SHP77 (cell line): ENCODE data around the gene XYLT2.
"Not testable (repeated sequence)": the region's sequence is repeated elsewhere in the genome, so short reads cannot be mapped to it uniquely, and the experiment has no call there.

ENCODE experiments used
- DNase-seq, 2 experiments: peaks; one replicate each; lab custom pipeline; 2025; lab: John Stamatoyannopoulos, UW

Gene XYLT2

DNA sequence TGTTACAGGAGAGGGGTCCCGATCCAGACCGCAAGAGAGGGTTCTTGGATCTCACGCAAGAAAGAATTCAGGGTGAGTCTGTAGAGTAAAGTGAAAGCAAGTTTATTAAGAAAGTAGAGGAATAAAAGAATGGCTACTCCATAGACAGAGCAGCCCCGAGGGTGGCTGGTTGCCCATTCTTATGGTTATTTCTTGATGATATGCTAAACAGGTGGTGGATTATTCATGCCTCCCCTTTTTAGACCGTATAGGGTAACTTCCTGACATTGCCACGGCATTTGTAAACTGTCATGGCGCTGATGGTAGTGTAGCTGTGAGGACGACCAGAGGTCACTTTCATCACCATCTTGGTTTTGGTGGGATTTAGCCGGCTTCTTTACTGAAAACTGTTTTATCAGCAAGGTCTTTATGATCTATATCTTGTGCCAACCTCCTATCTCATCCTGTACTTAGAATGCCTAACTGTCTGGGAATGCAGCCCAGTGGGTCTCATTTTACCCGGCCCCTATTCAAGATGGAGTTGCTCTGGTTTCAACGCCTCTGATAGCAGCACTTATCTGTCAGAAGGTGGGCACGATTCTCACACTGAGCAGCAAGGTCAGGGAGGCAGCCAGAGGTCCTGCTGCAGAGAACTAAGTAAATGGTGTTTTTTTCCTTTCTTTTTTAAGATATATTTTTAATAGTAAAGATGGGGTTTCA is 26.5 kb upstream of the XYLT2 start:
- no peak for DNase-seq

DNA sequence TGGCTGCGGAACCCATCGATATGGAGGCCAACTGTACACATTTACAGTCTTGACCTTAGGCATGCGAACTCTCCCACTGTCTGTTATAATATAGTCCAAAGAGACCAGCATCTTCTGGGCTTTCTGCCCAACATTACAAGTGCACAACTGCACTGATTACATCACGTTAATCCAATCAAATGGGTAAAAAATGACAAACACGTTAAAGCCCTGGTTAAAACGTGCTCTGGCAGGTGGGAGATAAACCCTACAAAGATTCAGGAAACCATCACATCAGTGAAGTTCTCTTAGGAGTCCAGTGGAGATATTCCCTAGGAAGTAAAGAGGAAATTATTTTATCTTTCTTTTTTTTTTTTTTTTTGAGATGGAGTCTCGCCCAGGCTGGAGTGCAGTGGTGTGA is 23.7 kb upstream of the XYLT2 start:
- no peak for DNase-seq

DNA sequence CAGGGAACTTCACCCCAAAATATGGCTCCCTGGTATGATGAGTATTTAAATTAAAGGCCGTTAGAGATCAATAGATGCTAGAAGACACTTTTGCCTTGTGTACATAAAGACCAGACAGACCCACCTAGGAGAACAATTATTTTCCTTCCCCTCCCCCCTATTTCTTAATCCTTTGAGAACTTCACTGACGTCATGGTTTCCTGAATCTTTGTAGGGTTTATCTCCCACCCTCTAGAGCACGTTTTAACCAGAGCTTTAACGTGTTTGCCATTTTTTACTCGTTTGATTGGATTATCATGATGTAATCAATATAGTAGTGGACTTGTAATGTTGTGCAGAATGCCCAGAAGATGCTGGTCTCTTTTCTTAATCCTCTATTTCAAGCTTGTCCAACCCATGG is 22.9 kb upstream of the XYLT2 start:
- DNase-seq, result no peak

DNA sequence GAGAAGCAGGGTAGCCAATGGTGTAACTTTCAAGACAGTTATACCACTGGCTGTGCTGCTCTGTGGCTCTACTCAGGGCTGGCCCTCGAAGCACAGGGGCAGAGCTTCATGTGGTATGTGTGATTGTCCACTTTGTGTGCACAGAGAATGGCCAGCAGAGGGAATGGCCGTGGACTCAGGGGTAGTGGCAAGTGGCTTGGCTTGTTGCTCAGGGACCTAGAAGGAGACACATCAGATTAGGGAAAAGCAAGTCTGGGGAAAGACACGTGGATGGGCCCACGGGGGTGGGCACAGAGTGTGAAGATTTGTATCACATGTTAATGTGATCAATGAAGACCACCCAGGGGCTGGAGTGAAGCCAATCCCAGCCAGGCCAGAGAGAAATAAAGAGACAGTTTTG is 20.0 kb upstream of the XYLT2 start:
- no peak for DNase-seq

DNA sequence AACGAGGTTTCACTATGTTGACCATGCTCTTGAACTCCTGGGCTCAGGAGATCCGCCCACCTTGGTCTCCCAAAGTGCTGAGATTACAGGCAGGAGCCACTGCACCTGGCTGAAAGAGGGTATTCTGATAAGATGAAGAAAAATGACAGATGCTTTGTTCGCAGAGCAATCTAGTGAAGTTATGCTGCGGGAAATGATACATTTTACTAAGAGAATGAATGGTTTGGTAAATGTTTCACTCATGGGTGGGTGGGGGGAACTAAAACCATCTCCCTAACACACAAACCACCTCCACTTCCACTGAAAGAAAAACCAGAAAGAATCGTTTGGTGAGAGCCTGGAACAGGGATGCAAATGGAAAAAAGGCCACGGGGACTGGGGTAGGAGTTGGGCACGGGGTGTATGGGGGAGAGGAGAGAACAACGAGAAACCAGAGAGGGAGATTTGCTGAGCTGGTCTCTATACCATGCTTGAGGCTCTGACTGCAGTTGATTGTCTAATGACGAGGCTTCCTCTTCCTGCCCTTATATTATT is 19.0 kb upstream of the XYLT2 start:
- no peak for DNase-seq

DNA sequence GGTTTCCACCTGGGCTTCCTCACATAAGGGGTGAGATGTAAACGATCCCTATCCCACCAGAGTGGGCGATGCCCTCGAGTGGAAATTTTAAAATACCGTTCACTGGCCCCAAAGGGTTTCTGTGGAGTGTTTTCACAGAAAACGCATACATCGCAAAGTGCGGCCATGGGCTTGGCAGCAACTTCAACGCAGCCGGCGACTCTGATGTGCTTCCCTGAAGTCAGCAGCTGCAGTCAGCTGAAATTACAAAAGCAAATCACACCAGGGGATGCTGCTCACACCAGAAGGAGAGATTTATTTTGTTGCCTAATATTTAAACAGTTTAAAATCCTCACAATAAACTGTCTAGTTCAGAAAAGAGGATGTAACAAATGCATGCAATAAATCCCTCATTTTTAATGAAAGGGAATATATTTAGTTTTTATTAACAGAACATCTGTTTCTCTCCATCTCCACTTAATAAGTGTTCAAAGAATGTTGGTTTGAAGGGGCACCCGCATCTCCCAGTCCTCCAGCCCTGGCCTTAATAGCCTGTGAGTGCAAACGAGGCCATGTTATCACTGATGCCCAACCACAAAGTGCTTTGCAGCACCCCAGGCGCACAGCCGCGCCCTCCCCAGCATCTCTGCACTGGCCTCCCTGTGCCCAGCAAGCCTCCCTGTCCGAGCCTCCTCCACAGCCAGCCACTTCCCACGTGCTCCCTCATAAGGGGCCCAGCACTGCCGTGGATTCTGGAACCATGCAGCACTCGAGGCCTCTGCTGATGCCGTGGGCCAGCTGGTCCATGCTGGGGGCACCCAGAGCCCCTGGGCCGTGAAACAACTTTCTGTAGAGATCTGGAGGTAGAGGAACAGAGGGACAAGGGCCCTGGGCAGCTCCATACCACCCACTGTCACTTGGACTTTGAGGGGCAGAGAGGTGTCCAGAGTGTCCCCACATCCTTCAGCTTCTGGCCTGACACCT is 17.3 kb upstream of the XYLT2 start:
- no peak for DNase-seq

DNA sequence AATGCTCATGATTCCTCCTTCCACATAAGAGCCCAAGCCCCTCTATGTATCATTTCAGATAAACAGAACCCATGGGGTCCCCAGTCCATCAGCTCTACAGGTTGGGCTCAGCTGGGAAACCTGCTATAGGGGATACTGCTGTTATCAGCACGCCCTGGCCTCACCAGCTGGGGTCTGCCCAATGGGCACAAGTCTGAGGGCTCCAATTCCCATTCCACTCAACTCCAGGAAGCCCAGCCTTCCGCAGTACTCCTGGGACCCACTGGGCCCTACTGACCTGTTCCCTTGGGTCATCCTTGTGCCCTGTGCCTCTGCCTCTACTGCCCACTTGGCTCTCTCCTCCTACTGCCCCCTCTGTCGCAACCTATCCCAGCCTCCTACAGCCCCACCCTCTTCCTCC is 16.2 kb upstream of the XYLT2 start:
- DNase-seq, result no peak

DNA sequence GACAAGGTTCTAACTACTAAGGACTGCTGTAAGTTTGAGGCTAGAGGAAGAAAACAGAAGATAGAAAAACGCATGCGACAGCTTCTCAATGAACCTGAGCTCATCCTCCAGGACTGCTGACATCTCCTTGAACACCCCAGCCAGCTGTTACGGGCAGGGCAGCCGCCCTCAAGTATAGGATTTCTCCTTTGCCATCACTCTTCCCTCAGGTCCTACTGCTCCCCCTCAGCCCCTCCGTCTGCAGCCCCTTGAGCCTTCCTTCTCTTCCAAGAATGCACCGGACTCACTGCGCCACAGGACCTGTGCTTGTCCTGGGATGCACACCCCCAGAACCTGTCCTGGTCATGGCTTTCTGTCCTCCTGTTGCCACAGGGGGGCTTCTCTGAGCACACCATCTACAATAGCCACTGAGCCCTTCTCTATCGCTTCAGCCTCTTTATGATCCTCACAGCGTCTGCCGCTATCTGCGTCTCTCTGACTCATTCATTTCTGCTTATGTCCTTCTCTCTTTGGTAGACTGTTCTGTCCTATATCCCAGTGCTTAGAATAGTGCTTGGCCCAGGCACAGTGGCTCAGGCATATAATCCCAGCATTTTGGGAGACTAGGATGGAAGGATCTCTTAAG is 15.7 kb upstream of the XYLT2 start:
- DNase-seq, result no peak

DNA sequence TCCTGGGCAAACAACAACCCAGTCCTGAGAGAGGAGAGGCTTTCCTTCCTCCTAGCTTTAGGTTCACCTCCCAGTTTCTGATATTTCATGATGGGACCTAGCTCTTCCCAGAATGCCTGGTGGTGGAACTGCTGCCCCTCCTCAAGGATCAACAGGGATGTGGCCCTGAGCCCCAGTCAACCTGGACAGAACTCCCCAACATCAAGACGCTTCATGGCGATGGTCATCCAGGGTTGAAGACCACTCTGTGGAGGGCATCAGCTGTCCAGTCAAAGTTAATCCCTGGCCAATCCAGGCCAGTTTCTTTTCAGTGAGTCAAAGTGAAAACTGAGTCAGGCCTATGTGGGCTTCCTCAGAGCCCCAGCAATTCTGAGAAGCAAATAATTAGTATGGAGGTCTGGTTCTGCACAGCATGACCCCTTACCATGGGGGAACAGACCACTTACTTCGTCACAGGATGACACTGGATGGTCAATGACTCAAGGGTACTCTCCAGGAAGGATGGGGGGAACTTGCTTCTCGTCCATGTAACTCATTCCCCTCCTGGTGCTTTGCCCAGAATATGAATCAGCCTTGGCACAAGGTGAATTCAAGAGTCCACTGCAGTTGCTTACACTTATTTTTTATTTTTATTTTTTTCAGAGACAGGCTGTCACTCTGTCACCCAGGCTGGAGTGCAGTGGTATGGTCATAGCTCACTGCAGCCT is 14.7 kb upstream of the XYLT2 start:
- DNase-seq, result no peak

DNA sequence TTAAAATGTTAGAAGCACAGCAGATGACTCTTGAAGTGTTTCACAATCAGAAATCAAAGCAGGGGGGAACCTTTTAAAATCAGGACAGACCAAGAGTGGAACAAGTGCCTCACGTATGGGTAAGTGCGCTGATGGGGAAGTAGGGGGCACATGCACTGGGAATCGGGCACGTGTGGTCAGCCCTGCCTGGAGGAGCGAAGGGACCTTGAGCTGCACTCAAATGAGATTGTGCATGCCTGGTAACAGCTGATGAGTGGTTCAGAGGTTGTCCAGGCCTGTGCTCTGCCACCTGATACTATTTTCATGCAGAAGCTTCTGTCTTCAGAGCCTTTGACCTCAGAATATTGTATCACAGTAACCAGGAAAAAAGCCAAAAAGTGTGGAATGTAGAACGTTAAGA is 13.7 kb upstream of the XYLT2 start:
- no peak for DNase-seq

DNA sequence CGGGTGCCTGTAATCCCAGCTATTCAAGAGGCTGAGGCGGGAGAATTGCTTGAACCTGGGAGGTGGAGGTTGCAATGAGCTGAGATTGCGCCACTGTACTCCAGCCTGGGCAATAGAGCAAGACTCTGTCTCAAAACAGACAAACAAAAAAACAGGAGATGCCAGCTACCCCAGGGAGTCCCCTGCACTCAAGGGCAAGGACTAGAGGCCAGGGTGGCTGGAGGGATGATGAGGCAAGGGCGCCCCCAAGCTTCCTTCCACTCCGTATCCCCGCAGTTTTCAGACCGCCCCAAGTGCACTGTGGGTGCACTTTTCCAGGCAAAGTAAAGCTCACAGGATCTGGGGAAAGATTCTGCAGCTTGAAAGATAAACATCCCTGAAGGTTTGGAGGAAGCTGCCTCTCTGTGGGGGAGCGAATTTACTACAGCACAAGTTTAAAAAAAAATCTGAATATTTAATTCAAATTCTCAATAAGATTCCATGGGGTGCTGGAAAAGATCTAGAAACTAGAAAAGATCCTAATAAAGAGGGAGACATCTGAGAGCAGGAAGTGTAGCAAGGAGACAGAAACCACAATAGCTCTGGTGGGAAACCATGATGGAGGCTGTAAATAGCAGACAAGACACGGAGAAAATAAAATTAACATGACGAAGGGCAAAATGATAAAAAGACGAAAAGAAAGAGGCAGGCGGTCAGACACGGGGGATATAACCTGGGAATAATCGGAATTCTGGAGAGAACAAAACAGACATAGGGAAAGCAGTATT is 12.5 kb upstream of the XYLT2 start:
- not testable (repeated sequence) for DNase-seq

DNA sequence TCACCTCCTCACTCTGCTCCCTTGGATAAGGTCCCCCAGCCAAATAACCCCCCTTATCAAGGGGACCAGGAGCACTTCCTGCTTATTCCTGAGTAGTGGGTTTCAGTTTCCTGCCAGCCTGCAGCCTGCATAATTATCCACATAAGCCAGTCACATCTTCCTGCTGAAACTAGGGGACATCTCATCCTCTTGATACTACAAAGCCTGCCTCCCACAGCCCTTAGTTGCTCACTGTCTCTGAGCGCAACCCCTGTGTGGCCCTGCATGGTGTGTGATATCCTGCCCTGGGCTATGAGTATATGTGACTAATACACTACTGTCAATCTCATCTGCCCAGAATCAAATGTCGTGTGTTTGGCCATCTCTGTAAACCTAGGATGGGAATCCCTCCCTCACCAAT is 8.0 kb upstream of the XYLT2 start:
- DNase-seq, result no peak

DNA sequence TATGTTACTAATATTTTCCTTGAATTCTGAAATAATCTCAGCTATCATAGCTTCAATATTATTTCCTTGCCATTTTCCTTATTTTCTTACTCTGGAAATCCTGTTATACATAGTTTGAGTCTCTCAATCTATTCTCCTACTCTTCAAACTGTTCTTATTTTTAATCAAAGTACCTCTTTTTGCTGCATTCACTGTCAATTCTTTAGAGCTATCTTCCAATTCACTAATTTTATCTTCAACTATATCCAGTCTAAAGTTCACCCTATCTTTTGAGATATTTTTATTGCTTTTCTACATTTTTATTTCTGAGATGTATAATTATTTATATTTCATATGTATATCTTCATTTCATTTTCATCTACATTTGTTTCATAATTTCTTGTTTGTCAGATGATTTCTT is 7.3 kb upstream of the XYLT2 start:
- DNase-seq, result no peak

DNA sequence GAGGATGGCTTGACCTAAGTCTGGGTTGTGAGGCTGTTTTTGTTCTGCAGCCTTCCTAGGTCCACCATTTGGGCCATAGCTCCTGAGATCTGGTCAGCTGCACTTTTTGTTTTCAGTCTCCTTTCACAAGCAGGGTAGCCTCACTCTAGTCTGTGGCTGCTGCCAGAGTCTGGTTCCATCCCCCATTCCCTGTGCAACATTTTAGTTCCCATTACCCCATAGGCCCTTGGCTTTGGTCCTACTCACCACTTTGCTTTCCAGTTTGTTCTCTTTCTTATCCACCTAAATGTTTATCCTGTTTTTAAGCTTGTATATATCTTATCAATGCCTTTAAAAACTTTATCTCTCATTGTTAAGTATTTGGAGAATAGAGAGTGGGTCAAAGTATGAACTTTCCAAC is 6.5 kb upstream of the XYLT2 start:
- DNase-seq, result no peak

DNA sequence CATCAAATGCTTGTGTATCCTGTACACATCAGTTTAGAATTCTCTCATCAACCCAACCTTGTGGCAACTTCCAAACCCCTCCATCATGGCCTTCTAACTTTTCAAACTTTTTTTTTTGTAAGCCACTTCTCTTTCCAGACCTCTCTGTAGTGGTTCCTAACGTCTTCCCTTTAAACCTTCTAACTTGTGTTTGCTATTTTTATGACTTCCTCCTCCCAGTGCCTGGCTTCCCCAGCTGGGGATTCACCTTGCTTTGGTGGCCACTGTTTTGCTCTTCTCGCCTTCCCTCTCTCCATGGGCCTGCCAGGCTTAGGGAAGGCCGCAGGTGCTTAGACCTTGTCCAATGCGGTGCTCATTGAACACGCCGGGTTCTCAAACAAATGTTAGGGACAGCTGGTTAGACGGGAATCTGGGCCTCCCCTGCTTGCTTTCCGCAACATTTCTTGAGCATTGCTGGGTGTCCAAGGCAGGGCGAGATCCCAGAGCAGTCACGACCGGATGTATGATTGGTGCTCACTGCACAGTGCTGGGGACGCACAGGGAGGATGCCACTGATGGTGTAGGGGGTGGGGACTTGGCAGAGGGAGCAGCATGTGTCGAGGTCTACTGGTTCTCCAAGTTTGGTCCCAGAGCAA is 1.1 kb upstream of the XYLT2 start:
- peak in 1 of 2 experiments; percentile 15 for DNase-seq

DNA sequence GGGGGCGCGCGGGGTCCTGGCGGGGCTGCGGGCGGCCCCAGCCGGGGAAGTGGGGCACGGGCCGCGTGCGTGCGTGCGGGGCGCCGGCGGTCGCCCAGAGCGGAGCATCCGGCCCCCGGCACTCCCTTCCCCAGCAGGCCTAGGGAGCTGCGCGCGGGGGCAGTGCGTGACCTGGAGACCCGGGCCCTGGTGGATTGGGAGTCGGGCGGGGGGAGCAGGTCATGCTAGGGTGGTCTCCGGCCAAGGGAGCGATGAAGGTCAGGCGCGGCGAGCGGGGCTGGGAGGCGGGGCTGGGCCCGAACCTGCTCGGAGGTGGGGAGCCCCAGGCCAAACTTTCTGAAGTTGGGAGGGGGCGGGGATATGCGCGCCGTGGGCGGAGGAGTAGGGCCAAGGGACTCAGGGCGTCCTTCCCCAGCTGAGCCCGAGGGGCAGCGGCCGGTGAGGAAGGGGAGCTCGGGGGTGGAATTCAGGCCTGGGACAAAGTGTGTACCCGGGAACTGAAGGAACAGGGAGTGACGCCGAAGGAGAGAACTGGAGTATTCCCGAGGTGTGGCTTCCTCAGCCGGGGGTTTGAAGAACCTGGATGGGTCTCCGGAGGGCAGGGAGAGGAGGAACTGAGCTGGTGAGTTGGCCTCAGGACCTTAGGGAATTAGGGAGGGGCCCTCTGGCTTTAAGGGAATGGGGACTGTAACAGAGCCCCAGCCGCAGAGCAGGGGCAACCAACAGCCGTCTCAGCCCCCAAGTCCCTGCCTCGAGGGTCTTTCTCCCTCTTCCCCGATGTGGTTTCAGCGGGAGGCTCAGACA is 589 bp downstream of the XYLT2 start:
- DNase-seq, result peak in 1 of 2 experiments; percentile 44

DNA sequence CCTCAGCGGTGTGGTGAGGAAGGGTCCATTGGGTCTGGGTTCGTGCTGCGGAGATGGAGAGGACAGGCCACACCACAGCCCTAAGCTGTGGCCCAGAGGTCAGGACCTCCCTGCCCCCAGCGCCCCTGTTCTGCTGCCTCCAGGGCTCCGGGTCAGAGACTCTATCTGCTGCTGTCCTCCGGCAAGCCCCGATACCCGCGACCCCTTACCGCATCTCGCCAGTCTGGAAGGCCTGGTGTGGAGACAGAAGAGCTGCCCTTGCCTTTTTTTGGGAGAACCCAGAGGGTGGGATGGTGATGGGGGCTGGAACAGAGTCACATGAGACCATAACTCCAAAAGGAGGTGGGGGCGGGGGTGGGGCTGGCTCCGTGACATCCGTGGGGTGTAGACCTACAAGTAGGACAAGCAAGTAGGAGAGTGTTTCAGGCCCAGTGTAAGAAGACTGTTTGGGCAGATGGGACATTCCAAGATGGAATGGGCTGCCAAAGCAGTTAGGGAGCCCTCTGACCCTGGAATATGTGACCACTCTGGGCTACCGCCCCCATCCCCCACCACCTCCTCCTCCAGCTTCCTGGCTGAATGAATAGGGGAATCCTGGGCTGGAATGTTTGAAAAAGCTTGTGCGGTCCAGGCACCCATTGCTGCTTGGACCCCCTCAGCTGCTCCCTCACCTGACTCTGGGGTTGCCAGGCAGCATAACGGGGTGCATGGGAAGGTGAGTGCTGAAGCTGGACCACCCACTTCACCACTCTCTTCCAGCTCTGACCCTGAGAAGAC is 1.4 kb downstream of the XYLT2 start:
- no peak for DNase-seq

DNA sequence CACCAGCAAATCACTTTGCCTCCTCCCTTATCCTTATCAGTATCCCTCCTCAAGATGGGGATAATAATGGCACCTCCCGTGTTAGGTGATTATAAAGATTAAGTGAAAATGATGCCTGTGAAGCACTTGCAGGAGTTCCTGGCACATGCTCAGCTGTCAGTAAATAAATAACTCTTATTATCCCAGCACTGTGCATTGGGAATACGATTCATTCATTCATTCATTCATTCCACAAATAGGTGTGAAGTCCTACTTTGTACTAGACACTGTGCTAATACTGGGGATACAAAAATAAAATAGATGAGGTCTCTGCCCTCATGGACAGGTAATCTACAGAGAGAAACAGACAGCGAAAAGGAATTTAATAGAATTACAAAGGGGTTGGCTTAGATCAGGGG is 2.0 kb downstream of the XYLT2 start:
- DNase-seq, result no peak
